ENCODE results near the gene SLC12A1.
A peak's percentile ranks its signal among the peaks of the same experiment; 100 is the strongest.
"Not testable (repeated sequence)": the region's sequence is repeated elsewhere in the genome, so short reads cannot be mapped to it uniquely, and the experiment has no call there.

Gene SLC12A1

DNA sequence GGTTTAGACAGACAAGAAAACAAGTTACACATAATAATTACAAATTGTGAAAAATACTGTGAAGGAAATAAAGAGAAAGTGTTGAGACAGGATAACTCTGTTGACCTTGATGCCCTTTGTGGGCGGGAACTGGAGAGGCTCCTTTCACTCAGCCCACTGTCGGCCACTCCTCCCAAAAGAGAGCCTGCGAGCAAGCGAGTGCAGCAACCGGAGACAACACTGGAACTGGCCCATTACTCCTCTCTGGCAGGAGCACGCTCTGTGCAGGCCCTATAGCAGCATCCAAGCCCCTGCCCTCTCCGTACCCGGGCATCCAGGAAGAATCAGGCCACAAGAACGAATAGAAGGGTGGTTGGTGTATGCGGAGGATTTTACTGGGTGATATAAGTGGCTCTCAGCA is 108.9 kb downstream of the SLC12A1 start:
- no peak for DNase-seq

GRCh38 chr15:48317221-48317620 is 111.1 kb downstream of the SLC12A1 start:
- no peak for DNase-seq

DNA sequence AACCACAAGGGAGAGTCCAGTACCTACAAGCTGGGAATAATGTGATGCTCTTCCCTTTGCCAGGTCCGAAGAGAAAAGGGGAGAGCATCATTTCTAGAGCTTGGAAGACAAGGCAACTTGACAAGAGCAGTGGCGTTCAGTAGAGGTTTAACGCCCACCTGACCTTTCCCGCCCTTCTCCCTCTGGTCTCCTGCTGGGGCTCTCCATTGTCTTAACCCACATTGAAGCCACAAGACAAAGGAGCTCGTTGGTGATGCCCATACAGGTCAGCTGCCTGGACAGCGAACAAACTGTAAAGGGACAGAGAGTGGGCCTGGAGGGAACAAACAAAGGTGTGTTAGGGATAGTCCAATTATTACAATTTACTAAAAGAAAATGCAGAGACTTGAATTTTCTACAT is 112.0 kb downstream of the SLC12A1 start:
- no peak for DNase-seq

DNA sequence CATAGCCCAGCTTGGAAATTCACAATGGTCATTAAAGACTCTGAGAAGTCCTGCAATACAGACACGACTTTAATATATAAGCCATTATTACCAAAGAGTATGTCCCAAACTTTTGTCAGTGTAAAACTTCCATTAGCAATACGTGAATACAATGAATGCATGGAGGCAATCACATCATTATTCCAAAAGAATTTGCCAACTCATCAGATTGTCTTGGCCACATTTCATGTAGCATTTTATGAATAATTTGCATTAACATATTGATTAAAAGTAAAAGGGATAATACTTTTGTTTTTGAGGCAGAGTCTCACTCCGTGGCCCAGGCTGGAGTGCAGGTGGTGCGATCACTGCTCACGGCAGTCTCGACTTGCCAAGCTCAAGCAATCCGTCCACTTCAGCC is 117.2 kb downstream of the SLC12A1 start:
- DNase-seq = no peak

DNA sequence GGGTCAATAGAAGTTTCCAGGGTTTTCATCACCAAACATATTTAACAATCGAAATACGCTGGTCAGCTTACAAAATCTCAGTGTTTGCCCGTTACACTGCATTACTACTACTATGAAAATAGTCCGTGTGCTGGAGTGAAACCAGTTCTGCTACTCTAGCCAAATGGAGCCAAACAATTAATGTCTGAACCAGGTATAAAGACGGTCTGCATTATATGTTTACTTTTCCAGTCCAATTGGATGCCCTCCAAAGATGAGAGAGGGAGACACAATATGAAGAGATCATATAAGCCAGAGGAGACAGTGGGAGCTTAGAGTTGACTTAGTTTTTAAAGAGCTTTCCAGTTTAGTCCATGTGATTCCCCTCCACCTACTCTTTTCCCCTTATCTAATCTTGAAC is 118.8 kb downstream of the SLC12A1 start:
- peak; percentile 75 for DNase-seq

- peak; percentile 28 for DNase-seq
Observed at GRCh38 chr15:48325400-48325799, 119.3 kb downstream of the SLC12A1 start.

DNA sequence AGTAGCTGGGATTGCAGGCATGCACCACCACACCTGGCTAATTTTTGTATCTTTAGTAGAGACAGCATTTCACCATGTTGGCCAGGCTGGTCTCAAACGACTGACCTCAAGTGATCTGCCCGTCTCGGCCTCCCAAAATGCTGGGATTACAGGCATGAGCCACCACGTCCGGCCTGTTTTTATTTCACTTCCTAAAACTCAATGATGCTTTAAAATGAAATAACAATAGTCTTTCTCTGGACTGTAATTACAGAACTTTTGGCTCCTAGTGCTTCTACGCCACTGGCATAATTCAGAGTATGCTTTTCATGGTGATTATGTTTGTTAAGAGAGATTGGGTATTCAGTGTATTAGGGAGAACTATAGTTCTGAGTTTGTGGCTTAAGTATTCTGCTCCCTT is 120.1 kb downstream of the SLC12A1 start:
- not testable (repeated sequence) for DNase-seq

GRCh38 chr15:48330105-48330785 is 124.1 kb downstream of the SLC12A1 start:
- DNase-seq = no peak

GRCh38 chr15:48330855-48331795 is 125.0 kb downstream of the SLC12A1 start, which contains the start of gene DUT:
DUT (plus strand) TSS chr15:48331429; CDS start chr15:48331516, 87 bp downstream.
- DNase-seq = peak; percentile 61

- DNase-seq = peak; percentile 29
Observed at GRCh38 chr15:48331796-48332641, 125.9 kb downstream of the SLC12A1 start.

DNA sequence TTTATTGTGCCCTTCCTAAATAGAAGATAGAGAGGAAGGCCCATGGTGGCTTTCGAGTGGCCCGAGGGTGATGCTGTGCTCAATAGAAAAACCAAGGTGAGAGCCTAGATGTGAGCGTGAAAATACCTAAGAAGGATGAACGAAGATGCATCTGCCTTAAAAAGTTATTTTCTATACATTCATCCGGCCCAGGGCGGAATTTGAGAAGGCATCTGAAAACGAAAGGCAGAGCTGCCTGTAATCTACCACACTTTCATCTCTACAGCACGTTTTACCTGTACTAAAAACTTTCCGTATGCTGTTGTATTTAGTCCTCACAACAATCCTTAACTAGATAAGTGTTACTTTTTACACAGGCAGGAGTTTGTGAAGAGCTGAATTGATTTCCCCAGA is 126.5 kb downstream of the SLC12A1 start:
- peak; percentile 26 for DNase-seq

- no peak for DNase-seq
Observed at GRCh38 chr15:48333540-48333939, 127.4 kb downstream of the SLC12A1 start.

GRCh38 chr15:48334260-48334659 is 128.2 kb downstream of the SLC12A1 start:
- DNase-seq = no peak

- no peak for DNase-seq
Observed at GRCh38 chr15:48336940-48337339, 130.8 kb downstream of the SLC12A1 start.

- no peak for DNase-seq
Observed at GRCh38 chr15:48337607-48338006, 131.5 kb downstream of the SLC12A1 start.

DNA sequence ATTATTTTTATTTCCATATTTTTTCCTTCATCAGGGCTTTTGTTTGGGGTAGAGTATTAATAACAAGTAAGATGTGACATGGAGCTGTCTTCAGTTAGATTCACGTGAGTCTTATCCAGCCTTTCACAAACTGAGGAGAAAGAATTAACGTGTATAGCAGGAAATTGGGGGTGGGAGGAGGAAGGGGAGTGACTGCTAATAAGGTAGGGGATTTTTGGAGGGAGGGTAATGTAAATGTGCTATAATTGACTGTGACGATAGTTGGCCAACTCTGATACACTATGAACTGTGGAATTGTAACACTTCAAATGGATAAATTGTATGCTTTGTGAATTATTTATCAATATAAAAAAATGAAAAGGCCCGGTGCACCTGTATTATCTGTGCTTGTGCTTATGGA is 134.0 kb downstream of the SLC12A1 start:
- DNase-seq = no peak

DNA sequence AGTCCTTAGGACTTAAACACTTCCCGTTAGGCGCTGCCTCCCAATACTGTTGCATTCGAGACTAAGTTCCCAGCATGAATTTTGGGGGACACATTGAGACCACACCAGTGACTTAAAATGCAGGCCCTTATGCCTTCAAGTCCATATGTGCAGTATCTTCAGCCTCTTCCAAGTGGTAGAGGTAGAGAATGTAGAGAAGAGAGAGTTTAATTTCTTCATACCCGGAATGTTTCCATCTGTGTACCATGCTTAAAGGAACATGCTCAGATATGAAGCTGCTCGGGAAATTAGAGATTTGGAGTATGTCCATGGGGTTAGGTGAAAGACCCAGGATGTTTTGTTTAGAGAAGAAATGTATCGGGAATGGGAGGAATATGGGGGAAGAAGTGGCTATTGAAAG is 137.8 kb downstream of the SLC12A1 start:
- DNase-seq = no peak

DNA sequence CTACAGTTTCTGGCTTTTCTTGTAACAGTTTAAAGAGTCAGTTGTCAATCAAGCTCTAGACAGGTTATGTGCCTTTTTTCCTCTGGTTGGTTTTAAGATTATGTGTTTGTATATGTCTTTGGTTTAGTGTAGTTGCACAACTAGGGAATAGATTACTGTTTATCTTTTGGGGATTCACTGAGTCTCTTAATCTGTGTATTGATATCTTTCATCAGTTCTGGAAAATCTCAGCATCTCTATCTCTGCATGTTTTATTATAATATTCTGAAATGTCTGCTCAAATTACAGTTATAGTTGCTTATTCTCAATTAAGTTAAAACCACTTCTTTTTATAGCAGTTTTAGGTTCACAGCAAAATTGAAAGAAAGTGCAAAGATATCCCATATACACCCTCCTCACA is 139.4 kb downstream of the SLC12A1 start:
- no peak for DNase-seq

DNA sequence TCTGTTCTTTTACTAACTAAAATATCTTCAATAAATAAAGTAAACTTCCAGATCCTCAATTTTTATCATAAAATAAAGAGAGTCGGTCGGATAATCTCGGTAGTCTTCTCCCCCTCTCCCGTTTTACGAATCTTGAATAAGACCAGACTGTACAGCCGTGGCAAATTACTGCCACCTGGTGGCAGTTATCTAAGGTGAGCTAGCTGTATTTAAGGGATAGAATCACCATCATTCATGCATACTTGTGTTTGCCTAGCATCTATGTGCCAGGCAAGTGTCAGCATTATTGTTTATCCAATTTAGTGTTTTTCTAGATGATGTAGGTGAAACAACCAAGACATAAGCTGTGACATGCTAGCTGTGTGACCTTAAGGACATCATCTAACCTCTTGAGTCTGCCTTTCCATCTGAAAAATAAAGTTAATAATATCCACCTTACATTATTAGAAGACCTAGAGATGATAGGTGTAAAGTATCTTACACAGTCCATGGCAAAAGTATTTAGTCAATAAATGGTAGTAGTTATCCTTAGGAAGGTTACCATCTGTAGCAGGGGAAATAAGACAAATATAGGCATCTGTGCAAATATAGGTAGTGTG is 146.5 kb downstream of the SLC12A1 start:
- DNase-seq = peak; percentile 38
